Hepatocyte (in vitro differentiated cells): ENCODE measurements around the gene ENDOU. TPM values are rescaled to one million over a fixed set of nuclear protein-coding genes. Genes with fewer than 3 reads are reported as not detected.

Source experiments
- DNase-seq: peaks from one replicate; pipeline ENCODE4 v3.0.0-alpha.2; 2016; ENCODE audit warnings: low spot score
- H2AFZ ChIP-seq: fragments of 200-600 bp; sonication (generic); 2 replicates; pipeline ENCODE4 v1.6.0; 2016; ENCODE audit warnings: antibody characterized with exemption, mild to moderate bottlenecking
- H3K27ac ChIP-seq: fragments of 200-600 bp; sonication (generic); 2 replicates; pipeline ENCODE4 v1.5.1; 2016; ENCODE audit warnings: mild to moderate bottlenecking
- H3K27me3 ChIP-seq: fragments of 200-600 bp; sonication (generic); 2 replicates; pipeline ENCODE4 v1.6.1; 2016
- H3K36me3 ChIP-seq: fragments of 200-600 bp; sonication (generic); replicated peaks from 2 replicates; pipeline ENCODE4 v1.5.1; 2016; ENCODE audit warnings: low read depth; ENCODE audit not compliant: insufficient read depth
- H3K4me1 ChIP-seq: fragments of 200-600 bp; sonication (generic); 2 replicates; pipeline ENCODE4 v1.5.1; 2016; ENCODE audit warnings: mild to moderate bottlenecking, moderate library complexity; ENCODE audit not compliant: insufficient read depth
- H3K4me2 ChIP-seq: fragments of 200-600 bp; sonication (generic); 2 replicates; pipeline ENCODE4 v1.6.0; 2016
- H3K4me3 ChIP-seq: fragments of 200-600 bp; sonication (generic); 2 replicates; pipeline ENCODE4 v1.5.1; 2016; ENCODE audit warnings: mild to moderate bottlenecking
- H3K79me2 ChIP-seq: fragments of 200-600 bp; sonication (generic); 2 replicates; pipeline ENCODE4 v1.6.0; 2017; ENCODE audit warnings: mild to moderate bottlenecking
- H3K9me2 ChIP-seq: fragments of 200-600 bp; sonication (generic); replicated peaks from 2 replicates; pipeline ENCODE4 v1.6.0; 2017; ENCODE audit warnings: mild to moderate bottlenecking; ENCODE audit not compliant: insufficient read depth
- H3K9me3 ChIP-seq: fragments of 200-600 bp; sonication (generic); 2 replicates; pipeline ENCODE4 v1.5.1; 2016; ENCODE audit warnings: low read depth, mild to moderate bottlenecking
- H4K20me1 ChIP-seq: fragments of 200-600 bp; sonication (generic); 2 replicates; pipeline ENCODE4 v1.6.0; 2016; ENCODE audit warnings: mild to moderate bottlenecking; ENCODE audit not compliant: insufficient read depth, poor library complexity, severe bottlenecking
- CTCF ChIP-seq: fragments of 200-600 bp; sonication (generic); IDR thresholded peaks from 2 replicates; pipeline ENCODE4 v1.5.1; 2016; ENCODE audit warnings: antibody characterized with exemption, mild to moderate bottlenecking; ENCODE audit not compliant: poor library complexity
- EZH2 ChIP-seq: fragments of 200-600 bp; sonication (generic); IDR thresholded peaks from 2 replicates; pipeline ENCODE4 v1.6.1; 2016; ENCODE audit warnings: antibody characterized with exemption, mild to moderate bottlenecking, borderline replicate concordance
- EZH2phosphoT487 ChIP-seq: fragments of 200-600 bp; sonication (generic); IDR thresholded peaks from one replicate; pipeline ENCODE4 v1.6.1; 2018; ENCODE audit warnings: antibody characterized with exemption, mild to moderate bottlenecking, low read depth, moderate library complexity; ENCODE audit not compliant: unreplicated experiment, severe bottlenecking
- WGBS: methylation state at CpG from one replicate; pipeline ENCODE4 v1.1.6; 2016; ENCODE audit warnings: low lambda C conversion rate; ENCODE audit errors: missing lambda C conversion rate; 5-methylcytosine and 5-hydroxymethylcytosine counted together
- polyA plus RNA-seq: library from polyadenylated mRNA; unstranded; fragments of >200 nt; fragmentation: Nextera tagmentation; extraction: Ambion mirVana; gene quantifications from 2 replicates; pipeline ENCODE4 v1.2.1, GENCODE V29; 2016
- total RNA-seq: library from RNA; depleted of rRNA; stranded (reverse); fragments of >200 nt; gene quantifications from 2 replicates; pipeline ENCODE4 v1.2.3, GENCODE V29; 2014

Gene ENDOU
- total and polyA plus RNA-seq, 2 experiments from 2014 or later = 0.30 TPM; not detected in 1

- H3K4me2 ChIP-seq = no peak overlapping the region
- peaks cover 17% of the 10 kb centered on the region for H3K4me1 ChIP-seq
- H3K27me3 ChIP-seq = no peaks in the 10 kb centered on the region
- no peaks in the 10 kb centered on the region for H3K9me2 ChIP-seq
- no peaks in the 10 kb centered on the region for H3K36me3 ChIP-seq
- H3K4me3 ChIP-seq = no peak overlapping the region
- no peaks in the 10 kb centered on the region for H3K9me3 ChIP-seq
- no peak overlapping the region for H3K27ac ChIP-seq
- H4K20me1 ChIP-seq = no peaks in the 10 kb centered on the region
- H2AFZ ChIP-seq = no peak overlapping the region
- WGBS = 87% methylated on average over 2 of the region's 2 CpGs
- DNase-seq = no peak
- no peaks in the 10 kb centered on the region for H3K79me2 ChIP-seq
- no peak for TF ChIP-seq EZH2phosphoT487
- no peak for TF ChIP-seq CTCF
- no peak for TF ChIP-seq EZH2
Observed at GRCh38 chr12:47732504-47732903, 7.2 kb upstream of the ENDOU start.

- Histone ChIP-seq H3K4me3 (no peak overlapping the region), H3K9me2 (no peaks in the 10 kb centered on the region), H3K27me3 (no peaks in the 10 kb centered on the region), H3K79me2 (no peaks in the 10 kb centered on the region), H3K4me2 (no peak overlapping the region), H2AFZ (no peak overlapping the region), H3K27ac (no peak overlapping the region), H3K4me1 (peaks cover 13% of the 10 kb centered on the region), H4K20me1 (no peaks in the 10 kb centered on the region), H3K9me3 (no peaks in the 10 kb centered on the region), H3K36me3 (no peaks in the 10 kb centered on the region)
- 90% methylated on average over 4 of the region's 5 CpGs for WGBS
- DNase-seq = no peak
- TF ChIP-seq EZH2phosphoT487 (no peak), CTCF (no peak), EZH2 (no peak)
Observed at GRCh38 chr12:47731723-47732122, 6.4 kb upstream of the ENDOU start.

- Histone ChIP-seq H3K4me1 (peaks cover 8% of the 10 kb centered on the region), H3K27me3 (no peaks in the 10 kb centered on the region), H3K27ac (no peak overlapping the region), H4K20me1 (no peaks in the 10 kb centered on the region), H3K9me2 (no peaks in the 10 kb centered on the region), H3K9me3 (no peaks in the 10 kb centered on the region), H3K4me2 (no peak overlapping the region), H3K36me3 (no peaks in the 10 kb centered on the region), H2AFZ (no peak overlapping the region), H3K4me3 (no peak overlapping the region), H3K79me2 (no peaks in the 10 kb centered on the region)
- WGBS = 91% methylated on average over 8 of the region's 8 CpGs
- no peak for DNase-seq
- no peak for TF ChIP-seq EZH2
- no peak for TF ChIP-seq CTCF
- TF ChIP-seq EZH2phosphoT487 = no peak
Observed at GRCh38 chr12:47730341-47730744, 5.1 kb upstream of the ENDOU start.

- Histone ChIP-seq H3K4me2 (no peak overlapping the region), H3K4me3 (no peak overlapping the region), H3K27ac (no peak overlapping the region), H3K9me3 (no peaks in the 10 kb centered on the region), H3K79me2 (no peaks in the 10 kb centered on the region), H3K27me3 (no peaks in the 10 kb centered on the region), H2AFZ (no peak overlapping the region), H3K36me3 (no peaks in the 10 kb centered on the region), H3K4me1 (no peaks in the 10 kb centered on the region), H4K20me1 (no peaks in the 10 kb centered on the region), H3K9me2 (no peaks in the 10 kb centered on the region)
- TF ChIP-seq CTCF = no peak
- 60% methylated on average over 3 of the region's 3 CpGs for WGBS
- DNase-seq = no peak
Observed at GRCh38 chr12:47729233-47729632, 3.9 kb upstream of the ENDOU start.
